ENCODE data around the gene RINT1.
"Not testable (repeated sequence)": the region's sequence is repeated elsewhere in the genome, so short reads cannot be mapped to it uniquely, and the experiment has no call there.

Gene RINT1

DNA sequence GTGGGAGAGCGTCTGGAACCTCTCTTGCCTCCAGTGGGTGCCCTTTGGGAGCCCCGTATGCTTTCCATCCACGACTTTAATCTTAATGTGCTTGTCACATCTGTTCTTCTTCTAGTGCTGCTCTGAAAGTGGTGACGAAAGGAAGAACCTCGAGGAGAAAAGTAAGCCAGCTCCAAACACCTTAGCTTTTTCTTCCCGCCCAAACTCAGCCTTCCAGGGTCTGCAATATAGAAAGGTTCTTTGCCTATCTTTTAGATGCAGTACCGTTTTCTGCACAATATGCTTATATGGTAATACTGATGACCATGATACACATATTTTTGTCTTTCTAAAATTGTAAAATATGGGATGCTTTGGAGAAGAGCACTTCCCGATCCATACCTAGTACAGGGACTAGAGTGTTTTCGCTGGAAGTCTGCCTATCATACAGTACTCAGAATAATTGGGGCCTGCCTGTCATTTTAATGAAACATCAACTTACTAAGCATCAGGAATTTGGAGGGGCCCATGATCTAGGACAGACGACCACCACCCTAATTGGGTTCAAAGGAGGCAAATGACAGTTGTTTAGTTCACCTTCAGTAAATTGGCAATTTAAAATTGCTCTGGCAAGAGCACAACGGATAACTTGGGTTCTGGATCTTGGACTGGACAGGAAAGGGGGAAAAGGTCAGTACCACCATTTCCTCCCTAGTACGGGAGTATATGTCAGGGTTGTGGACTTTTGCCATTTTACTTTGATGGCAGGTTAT, 884 bp downstream of the RINT1 start:
- DNase-seq (ENCODE audit: low spot score) = no peak

DNA sequence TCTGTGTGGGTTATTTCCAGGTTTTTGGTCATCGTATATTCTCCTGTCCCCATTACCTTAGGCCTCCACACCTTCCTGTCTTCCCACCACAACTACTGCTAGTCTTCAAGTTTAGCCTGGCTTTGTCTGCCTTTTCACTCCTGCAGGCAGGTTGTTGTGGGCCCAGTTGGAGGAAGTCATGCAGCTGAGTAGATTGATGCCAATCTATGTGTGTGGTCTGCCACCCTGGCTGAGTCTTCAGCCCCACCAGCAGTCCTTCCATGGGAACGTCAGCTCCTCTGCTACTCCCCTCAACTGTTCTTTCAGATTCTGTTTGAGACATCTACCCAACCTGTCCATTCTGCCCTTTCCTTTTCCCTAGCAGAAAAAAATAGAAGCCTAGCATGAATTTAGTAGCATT, 6.3 kb downstream of the RINT1 start:
- DNase-seq (ENCODE audit: low spot score) = no peak

DNA sequence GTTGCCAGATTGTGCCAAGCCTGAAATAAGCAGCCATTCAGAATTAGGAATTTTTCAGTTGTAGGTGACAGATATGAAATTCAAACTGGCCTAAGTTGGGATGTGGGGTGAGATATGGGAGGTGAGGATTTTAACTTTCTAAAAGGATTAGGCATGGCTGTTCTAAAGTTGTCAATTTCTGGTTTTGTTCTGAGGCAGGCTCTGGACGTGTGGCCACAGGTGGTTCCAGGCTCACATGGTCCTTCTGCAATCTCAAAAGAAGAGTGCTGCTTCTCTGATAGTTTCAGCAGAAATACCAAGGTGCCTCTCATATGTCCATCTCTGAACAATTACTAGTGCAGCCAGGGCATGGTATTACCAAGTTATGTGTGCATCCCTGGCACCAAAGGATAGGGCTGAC, 27.9 kb downstream of the RINT1 start:
- no peak for DNase-seq (ENCODE audit: low spot score)

DNA sequence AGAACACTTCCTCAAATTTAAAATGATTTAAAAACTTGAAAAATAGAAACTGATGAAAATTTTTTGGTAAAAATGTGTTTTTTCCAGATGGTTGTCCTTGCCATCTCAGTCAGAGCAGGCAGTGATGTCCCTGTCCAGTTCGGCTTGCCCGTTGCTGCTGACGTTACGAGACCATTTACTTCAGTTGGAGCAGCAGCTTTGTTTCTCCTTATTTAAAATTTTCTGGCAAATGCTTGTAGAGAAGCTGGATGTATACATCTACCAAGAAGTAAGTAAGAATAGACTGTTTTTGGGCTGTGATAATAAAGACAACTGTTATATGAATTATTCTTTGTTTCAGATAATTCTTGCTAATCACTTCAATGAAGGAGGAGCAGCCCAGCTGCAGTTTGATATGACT, 33.2 kb downstream of the RINT1 start:
- DNase-seq (ENCODE audit: low spot score) = no peak

DNA sequence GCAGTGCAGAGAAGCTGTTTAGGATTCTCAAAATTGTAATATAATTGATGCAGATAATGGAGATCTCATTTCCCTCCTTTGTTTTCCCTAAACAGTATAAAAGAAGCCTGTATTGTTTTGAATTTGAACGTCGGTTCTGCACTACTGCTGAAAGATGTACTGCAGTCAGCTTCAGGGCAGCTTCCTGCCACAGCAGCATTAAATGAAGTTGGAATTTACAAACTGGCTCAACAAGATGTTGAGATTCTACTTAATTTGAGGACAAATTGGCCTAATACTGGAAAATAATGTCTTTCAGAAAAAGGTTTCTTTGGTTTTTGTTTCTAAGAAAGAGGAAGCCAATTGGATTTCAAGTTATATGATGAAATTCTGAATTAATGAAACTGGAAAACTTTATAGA, 35.0 kb downstream of the RINT1 start:
- no peak for DNase-seq (ENCODE audit: low spot score)

DNA sequence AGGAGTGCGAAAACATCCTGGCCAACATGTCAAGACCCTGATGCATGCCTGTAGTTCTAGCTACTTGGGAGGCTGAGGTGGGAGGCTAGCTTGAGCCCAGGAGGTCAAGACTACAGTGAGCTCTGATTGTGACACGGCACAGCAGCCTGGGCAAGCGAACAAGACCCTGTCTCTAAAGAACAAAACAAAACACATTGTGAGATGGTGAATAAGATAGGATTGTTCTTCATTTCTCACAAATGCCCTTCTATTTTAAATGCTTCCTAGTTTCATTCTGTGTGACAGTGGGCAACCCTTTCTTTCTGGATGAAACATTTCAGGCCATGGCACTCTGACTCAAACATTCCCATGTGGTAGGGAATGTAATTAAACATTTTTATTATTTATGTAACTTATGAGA, 35.8 kb downstream of the RINT1 start:
- no peak for DNase-seq (ENCODE audit: low spot score)

DNA sequence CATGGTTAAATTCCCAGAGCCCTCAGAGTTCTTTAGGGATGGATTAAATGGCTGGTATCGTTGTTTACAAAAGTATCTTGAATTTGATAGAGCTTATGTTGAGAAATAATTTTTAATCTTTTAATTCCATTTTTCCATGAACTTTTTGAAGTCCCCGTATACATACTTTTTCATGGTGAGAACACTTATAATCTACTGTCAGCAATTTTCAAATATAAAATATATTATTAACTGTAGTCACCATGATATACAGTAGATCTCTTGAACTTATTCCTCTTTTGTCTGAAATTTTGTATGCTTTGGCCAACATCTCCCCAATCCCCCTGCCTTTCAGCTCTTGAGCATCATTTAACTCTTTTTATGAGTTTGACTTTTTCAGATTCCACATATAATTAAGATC, 39.9 kb downstream of the RINT1 start:
- DNase-seq (ENCODE audit: low spot score) = no peak

DNA sequence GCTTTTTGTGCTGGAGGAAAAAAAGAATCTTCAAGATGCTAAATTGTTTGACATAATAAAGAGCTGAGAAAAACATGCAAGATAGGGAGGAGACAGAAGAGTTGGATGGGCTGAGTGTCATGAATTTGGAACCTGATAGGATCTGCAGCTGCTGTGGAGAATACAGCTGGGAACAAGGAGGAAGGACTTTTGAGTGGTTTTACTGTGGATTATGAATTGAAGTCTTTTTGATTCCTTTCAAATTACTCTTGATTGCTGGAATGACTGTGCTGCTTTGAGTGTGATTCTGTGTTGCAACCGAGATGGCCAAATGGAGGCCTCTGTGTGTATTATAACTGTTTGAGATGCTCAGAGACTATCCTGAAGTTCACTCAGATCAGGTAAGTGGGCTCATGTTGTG, 45.2 kb downstream of the RINT1 start:
- DNase-seq (ENCODE audit: low spot score) = no peak

DNA sequence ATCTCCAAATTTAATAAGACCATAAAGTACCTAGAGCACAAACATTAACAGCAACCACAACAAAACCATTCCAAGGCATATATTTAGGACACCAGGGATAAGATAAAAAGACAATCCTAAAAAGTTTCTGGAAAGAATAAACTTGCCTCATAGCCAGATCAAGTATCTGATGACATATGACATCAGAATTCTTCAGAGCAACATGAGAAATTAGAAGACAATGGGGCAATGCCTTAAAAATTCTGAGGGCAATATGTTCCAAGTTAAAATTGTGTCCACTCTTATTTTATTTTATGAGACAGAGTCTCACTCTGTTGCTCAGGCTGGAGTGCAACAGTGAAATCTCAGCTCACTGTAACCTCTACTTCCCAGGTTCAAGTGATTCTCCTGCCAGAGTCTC, 46.5 kb downstream of the RINT1 start:
- no peak for DNase-seq (ENCODE audit: low spot score)

DNA sequence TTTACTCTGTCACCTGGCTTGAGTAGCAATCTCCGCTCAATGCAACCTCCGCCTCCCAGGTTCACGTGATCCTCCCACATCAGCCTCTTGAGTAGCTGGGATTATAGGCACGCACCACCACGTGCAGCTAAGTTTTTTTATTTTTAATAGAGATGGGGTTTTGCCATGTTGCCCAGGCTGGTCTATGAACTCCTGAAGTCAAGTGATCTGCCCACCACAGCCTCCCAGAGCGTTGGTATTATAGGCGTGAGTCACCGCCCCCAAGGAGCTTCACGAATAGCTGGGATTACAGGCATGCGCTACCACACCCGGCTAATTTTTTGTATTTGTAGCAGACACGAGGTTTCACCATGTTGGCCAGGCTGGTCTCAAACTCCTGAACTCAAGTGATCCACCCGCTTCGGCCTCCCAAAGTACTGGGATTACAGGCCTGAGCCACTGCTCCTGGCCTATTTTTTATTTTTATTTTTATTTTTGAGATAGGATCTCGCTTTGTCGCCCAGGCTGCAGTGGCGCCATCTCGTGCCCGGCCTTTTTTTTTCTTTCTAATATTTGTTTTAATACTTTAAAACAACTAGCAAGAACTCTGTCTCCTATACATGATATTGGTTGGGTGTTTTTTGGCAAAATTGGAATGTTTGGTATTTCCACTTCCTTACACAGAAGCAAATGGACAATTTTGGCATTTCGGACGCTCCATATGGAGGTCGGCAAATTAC, 48.2 kb downstream of the RINT1 start:
- no peak for DNase-seq (ENCODE audit: low spot score)

DNA sequence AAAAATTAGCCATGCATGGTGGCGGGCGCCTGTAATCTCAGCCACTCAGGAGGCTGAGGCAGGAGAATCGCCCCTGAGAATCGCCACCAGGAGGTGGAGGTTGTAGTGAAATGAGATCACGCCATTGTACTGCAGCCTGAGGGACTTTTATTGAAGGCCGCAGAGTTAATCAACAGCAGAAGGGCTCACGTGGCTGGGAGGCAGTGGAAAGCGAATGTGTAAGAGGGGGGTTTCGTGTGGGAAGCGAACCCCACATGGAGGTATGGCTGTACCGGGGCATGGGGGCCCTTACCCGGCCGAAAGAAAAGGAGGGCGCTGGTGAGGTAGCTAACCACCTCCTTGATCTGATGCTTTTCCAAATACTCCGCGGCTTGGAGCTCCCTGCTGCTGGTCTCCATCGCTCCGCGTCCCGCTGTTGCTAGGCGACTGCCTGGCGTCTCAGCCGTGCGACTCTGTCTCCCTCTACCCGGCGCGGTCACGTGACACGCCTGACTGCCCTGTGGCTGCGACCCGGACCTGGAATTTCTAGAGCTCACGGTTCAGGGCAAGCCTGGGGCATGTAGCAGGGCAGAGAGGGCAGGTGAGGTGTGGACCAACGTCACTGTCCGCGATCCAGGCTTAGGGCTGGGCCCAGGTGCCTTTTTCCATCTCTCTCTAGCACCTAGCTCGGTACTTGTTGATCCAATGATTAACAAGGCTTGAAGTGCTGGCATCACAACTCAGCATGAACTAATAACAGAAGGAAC, 49.2 kb downstream of the RINT1 start, which contains the start of gene EFCAB10:
Gene EFCAB10 (minus strand): TSS at position 428 of the 746 bp plus-strand sequence. CDS start 30 bp downstream, at position 398.
- peak; percentile 82 for DNase-seq (ENCODE audit: low spot score)

DNA sequence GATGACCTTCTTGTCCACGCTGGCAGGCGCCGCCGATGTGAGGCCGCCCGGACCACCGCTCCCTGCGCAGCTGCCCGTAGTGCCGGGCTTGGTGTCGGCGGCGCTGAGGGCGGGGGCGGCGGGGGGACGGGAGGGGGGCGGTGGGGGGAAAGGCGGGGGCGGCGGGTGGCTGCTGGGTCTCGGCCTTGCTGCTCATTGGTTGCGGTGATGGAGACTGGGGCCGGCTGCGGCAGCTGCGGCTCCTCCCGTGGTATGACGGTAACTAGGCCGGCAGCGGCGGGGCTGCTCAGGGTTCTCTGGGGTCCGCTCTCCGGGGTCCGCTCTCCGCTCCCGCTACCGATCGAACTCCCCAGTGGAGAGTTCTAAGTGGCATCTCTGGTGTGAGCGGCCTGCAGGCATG, 51.1 kb downstream of the RINT1 start:
- DNase-seq (ENCODE audit: low spot score) = no peak

DNA sequence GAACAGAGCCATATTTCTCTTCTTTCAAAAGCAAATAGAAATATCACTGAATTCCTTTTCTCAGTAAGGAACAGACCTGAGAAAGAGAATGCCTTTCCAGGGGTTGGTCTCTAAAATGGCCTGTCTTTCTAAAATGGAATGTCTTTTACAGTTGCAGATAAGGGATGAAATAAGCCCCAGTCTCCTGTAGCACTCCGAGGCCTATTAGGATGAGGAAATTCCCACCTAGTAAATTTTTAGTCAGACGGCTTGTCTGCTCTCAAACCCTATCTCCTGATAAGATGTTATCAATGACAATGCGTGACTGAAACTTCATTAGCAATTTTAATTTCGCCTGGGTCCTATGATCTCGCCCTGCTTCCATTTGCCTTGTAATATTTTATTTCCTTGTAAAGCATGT, 52.2 kb downstream of the RINT1 start:
- DNase-seq (ENCODE audit: low spot score) = no peak

DNA sequence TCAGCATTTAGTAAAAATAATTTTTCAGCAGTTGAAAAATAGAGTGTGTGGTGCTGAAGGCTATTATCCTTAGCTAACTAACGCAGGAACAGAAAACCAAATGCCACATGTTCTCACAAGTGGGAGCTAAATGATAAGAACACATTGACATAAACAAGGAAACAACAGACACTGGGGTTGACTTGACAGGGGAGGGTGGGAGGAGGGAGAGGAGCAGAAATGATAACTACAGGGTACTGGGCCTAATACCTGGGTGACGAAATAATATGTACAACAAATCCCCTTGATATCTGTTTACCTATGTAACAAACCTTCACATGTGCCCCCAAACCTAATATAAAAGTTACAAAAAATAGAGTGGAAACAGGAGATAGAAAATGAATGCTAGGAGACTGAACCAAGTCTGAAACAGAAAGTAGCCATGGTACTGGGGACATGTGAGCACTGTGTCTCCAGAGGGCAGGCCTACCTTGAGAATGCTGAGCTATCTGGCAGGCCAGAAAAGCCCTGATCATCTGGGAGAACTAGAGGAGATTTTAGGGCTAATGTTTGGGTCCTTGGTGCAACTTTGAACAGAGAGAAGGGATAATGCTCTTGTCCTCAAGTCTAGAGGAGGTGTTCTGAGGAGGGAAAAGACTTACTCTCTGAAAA, 54.0 kb downstream of the RINT1 start:
- no peak for DNase-seq (ENCODE audit: low spot score)

DNA sequence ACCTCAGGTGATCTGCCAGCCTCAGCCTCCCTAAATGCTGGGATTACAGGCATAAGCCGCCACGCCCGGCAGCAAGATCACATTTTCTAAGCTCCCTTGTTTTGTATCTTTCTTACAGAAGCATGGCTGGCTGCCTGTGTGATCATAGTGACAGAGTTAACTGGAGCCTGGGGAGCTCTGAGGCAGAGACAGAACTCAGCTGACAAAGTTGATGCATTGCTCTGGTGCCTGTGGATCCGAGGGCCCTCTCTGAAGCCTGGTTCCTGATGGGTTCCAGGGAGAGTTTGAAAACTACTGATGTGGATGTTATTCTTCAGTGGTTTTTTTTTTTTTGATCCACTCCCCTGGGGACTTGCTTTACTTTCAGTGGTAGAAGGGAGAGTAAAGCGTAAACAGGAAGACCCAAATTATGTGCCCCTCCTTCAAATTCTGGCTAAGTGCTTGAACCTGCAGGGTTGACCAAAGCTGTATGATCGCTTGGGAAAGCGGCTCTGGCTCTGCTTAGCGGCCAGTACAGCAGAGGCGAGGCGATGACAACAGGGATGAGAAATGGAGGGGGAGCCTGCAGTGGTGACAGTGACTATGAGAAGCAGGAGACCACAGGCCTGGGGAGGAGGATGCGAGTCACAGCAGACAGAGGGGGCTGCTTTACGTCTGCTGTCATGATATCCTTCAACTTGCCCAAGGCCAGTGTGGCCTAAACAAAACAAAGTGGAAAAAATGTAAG, 56.1 kb downstream of the RINT1 start:
- no peak for DNase-seq (ENCODE audit: low spot score)

DNA sequence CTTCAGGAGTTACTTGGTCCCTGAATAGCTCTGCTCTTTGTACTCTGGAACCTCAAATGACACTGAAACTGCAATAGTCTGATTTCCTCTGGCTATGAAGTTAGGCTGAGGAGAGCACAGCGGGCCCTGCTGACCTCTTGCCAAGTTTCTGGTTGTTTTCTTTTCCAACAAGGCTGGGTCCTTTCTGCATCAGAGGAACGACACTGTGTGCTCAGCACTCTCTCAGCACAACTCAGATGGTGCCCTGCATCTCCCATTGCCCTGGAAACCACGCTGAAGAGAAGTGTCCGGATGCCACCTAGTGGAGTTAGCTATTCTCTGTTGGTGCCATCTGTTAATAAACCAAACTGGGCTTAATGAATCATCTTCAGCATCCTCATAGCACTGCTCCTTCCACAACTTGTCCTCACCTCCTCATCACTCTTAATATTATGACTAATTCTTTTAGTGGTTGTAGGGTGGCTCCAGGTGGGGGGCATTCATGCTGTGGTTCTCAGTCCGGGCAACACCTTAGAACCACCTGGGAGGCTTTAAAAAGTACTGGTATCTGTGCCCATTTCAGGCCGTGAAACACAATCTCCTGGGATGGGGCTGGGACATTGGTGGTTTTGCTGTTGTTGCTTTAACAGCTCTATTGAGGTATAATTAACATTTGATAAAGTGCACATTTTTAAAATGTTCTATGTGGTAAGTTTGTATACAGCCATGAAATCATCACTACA, 57.5 kb downstream of the RINT1 start:
- DNase-seq (ENCODE audit: low spot score) = peak; percentile 88

DNA sequence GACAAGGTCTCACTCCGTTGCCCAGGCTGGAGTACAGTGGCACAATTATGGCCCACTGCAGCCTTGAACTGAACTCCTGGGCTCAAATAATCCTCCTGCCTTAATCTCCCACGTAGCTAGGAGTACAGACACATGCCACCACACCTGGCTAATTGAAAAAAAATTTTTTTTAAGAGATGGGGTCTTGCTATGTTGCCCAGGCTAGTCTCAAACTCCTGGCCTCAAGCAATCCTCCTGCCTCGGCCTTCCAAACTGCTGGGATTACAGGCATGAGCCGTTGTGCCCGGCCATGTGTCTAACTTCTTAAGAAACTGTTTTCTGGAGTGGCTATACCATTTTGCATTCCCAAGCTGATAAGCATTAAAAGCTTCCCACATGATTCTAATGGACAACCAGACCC, 58.8 kb downstream of the RINT1 start:
- DNase-seq (ENCODE audit: low spot score) = no peak

DNA sequence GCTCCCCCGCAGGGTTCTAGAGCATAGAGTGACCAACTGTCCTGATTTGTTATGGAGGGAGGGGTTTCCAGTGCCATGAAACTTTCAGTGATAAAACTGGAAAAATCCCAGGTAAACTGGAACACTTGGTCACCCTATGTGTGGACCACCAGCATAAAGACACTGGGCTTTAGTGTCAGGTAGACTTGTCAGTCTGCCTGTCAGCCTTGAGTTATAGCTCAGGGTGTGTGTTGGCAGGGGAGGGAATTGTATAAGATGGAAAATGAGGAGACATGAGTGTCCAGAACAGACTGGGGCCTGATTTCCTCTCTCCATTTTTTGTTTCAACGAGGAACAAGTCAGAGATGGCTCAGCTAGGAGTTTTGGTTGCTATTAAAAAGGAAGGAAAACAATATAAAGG, 59.5 kb downstream of the RINT1 start:
- no peak for DNase-seq (ENCODE audit: low spot score)

DNA sequence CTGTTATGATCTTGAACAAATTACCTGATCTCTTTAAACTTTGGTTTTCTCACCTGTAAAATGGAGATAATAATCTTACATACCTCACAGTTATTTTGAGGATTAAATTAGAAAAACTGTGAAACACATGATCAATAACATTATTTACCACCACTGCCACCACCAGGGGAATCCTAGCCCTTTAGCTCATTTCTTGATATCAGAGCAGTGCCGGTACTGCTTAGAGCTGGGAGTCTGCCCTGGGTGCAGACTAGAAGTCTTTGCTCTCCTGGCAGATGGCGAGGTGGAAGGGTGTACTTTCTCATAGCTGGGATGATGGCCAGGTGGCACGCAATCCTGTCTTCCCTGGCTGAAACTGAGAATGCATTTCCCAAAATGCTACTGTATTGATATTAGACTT, 62.0 kb downstream of the RINT1 start:
- DNase-seq (ENCODE audit: low spot score) = no peak

DNA sequence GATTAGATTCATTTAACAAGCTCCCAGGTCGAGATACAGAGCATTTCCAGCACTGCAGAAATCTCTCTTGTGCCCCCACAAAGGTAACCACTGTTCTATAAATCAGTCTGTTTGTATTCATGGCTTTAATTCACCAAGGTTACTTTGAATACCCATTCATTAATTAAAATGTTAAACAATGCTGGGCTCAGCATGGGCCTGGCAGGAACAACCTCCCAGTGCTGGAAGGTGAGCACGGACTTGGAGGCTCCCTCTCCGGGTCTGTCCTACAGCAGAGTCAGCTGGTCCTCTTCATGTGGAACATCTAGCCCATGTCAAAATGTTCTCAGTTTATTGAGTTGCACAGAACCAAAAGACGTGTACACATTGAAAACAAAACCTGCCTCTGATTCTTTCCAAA, 64.9 kb downstream of the RINT1 start:
- DNase-seq (ENCODE audit: low spot score) = no peak

DNA sequence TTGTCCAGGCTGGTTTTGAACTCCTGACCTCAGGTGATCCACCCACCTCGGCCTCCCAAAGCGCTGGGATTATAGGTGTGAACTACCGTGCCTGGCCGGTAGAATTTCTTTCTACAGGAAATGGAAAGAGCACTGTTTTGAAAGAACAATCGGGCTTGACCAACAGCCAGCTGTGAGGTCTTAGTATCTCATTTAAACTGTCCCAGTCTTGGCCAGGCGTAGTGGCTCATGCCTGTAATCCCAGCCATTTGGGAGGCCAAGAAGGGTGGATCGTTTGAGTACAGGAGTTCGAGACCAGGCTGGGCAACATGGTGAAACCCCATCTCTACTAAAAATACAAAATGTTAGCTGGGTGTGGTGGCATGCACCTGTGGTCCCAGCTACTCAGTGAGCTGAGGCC, 67.1 kb downstream of the RINT1 start:
- not testable (repeated sequence) for DNase-seq (ENCODE audit: low spot score)
